Activated CD4-positive, alpha-beta T cell treated with anti-CD3 and anti-CD28 coated beads for 48 hours (primary cell): ENCODE results near the gene CCDC73.
"Not testable (repeated sequence)": the region's sequence is repeated elsewhere in the genome, so short reads cannot be mapped to it uniquely, and the experiment has no call there.

Source experiments
- DNase-seq: peaks from one replicate; pipeline ENCODE4 v3.0.0-alpha.2; 2020

CCDC73 gene

DNA sequence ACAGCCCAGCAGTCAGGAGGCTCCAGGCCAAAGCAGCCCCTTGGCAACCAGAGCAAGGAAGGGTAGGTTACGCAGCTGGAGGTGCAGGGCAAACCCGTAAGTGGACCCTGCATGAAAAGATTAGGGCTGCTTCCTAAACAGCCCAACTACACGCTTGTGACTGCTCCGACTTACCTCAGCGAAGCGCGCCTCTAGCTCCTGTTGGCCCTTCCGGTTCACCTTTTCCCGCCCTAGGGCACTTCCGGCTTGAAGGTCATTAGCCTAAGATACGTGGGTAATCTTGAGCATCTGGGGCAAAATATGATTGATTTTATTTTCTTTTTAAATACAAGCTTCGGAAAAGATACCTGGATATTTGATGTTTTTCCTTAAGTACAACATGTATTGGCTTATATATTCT lies at the start of gene CCDC73:
TSS of gene CCDC73 (minus strand) at position 224 of the 400 bp plus-strand sequence. CDS start 34,419 bp downstream, outside the sequence.
- DNase-seq: no peak

DNA sequence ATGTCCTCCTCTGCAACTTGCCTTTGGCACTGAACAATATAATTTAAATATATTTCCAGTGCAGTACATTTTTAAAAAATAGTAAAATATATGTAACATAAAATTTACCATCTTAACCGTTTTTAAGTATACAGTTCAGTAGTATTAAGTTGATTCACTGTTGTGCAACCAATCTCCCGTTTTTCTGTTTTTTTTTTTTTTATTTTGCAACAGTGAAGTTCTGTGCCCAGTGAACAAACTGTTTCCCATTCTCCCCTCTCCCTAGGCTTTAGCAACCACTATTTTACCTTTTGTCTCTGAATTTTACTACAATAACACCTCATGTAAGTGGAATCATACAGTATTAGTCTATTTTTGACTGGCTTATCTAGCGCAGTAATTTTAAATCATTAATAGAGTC lies 49.1 kb upstream of the CCDC73 start:
- no peak for DNase-seq

DNA sequence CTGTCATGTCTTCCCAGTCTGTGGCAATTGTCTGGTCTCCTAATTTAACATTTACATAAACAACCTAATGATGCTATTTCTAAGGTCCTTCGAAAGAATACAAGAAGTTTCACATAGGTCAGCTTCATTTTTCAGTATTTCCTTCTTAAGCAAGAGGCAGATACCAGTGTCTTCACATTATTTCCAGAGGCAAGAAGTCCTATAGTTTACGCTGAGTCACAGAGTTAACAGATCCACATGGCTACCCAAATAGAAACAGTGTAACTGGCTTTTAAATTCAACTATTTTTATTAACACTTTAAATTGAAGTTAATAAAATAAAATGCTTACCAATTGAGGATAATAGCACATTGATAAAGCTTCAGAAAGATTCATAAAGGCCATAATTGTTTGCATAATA lies 46.1 kb upstream of the CCDC73 start:
- no peak for DNase-seq

DNA sequence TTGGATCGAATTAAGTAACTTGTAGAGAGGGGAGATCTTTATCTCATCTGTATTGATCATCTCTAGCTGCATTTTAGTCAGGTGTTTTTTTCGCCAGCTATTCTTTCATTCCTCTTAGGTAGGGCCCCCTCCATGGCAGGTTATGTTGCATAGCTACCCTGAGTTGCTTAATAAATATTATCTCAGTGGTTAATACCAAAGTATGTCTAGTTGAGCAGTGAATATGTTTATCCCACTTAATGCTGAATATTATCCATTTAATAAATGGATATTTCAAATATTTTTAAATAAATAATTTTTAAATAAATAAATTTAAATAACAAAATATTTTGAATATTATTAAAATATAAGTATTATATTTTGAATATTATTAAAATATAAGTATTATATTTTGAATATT lies 44.8 kb upstream of the CCDC73 start:
- no peak for DNase-seq

DNA sequence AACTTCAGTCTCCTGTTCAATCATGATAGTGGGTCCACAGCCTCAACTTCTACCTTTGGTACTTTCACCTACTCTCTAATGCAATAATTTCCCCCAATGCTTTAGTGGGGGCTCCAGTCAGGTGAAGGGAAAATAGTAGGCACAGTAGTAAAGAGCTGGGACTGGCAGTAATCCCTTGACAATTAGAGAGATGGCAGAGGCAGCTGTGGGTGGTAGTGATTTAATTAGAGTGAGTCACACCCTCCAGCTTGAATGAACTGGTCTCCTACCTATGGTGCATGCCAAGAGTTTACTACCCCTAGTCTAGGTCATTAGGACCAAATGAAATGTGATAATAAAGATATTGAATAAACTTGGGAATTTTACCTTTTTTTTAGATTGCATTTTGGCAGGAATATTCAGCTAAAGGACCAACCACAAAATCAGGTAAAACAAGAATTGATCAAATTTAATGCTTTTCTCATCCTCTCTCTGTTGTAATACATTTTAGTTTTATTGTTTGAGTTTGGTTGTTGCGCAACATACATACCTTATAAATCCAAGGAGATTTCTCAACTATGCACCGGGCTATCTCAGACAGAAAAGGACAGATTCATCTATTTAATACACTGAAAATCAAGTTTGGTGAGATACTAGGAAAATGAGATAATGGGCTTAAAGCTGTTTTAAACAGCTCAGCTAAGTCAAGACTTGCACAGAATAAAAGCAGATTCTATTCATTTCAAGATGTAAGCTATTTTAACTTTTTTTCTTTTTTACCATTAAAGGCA lies 44.2 kb upstream of the CCDC73 start:
- no peak for DNase-seq

DNA sequence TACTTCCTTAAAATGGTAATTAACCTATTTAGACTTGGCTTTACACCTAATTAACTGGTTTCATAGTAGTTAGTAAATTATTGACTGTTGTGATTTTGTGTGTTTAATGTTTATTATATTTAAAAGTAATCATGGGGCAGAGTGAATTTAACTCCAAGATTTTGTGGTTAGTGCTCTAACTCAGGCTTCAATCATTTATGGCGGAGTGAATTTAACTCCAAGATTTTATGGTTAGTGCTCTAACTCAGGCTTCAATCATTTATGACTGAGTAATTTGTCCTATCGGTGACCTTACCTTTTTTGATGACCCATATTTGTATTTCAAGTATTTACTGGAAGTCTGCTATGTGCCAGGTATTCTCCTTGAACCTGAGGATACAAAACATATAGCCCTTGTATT lies 42.5 kb upstream of the CCDC73 start:
- DNase-seq: no peak

DNA sequence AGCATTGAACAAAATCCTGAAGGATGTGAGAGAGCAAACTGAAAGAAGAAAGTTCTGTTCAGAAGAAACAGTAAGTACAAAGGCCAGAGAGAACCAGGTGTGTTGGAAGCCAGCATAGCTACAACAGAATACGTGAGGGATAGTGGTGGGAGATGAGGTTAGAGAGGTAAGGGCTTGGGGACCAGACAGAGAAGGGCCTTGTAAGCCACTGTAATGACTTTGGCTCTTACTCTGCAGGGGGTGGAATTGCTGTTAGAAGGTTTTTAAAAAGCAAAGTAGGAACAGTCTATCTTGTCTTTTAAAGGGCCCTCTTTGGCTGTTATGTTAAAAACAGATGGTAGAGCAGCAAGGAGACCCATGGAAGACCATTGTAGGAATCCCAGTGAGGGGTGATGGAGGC lies 39.5 kb upstream of the CCDC73 start:
- no peak for DNase-seq

DNA sequence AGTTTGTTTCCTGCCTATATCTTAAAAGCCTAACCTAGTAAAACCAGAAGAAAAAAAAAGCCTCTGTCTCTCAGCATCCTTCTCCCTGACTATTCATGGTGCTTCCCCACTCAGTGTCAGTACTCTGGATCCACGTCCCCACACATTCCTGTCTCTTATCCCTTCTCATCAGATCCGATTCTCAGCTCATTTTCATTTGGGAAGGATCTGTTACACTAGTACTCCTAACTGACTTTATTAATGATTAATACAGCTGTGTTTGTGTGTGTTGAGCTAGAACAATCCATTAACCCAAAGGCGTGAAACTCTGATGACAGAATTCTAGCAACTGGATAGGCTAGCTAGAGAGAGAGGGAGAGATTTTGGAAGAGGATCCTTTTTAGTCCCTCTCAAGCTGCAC lies 36.8 kb upstream of the CCDC73 start:
- no peak for DNase-seq

DNA sequence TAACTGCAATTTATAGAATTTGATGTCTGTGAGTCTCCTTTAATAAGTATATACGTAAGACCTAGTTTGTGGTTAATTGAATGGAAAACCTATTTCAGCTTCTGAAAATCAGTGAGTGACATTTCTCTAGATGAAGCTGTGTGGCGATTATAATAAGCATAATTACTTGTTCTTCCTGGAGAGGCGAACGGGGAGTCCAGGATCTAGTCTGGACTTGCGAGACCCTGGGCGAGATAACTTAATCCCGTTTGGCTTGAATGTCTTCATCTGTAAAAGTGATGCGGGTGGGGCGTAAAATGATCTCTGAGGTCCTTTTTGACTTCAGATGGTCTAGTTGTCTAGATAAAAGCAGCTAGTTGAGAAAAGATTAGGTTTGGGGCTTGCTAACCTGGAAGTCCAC lies 36.3 kb upstream of the CCDC73 start:
- DNase-seq: no peak

DNA sequence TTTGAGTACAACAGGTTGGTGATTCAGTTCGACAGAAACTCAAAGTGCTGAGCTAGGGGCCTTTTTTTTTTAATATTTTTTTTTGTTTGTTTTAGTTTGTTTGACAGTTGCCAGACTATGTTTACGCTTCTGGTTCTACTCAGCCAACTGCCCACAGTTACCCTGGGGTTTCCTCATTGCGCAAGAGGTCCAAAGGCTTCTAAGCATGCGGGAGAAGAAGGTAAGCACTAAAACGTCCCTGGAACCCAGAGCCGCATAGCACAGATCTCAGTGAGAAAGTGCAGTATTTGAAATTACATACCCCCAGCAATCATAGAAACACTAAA lies 35.9 kb upstream of the CCDC73 start:
- no peak for DNase-seq

DNA sequence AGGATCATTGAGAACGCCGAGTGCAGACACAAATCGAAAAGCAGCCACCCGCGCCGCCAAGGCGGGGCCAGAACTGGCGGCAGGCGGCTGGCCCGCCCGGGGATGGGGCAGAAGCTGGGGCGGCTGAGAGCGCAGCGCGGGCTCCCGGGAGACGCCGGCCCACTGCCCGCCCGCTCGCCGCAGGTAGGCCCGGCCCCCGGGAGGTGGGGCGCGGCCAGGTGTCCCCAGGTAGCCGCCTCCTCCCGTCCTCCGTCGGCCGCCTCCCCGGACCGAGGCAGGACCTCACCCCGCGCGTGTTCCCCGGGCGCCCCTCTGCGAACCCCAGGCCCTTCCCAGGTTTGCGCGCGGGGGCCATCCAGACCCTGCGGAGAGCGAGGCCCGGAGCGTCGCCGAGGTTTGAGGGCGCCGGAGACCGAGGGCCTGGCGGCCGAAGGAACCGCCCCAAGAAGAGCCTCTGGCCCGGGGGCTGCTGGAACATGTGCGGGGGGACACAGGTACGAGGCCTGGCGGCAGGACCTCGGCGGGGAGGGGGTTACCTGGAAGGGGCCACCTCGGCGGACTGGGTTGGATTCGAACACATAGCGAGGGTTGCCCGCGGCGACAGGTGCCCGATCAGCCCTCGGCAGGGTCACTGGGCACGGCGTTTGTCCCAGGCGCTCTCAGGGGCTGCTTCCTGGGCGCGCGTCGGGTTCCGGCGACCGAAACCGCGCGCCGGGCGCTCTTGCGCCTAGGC lies 35.4 kb upstream of the CCDC73 start, which contains the start of gene PRRG4:
TSS of gene PRRG4 (plus strand) at position 248 of the 733 bp plus-strand sequence. CDS start 603 bp downstream, outside the sequence.
- DNase-seq: peak; percentile 63

DNA sequence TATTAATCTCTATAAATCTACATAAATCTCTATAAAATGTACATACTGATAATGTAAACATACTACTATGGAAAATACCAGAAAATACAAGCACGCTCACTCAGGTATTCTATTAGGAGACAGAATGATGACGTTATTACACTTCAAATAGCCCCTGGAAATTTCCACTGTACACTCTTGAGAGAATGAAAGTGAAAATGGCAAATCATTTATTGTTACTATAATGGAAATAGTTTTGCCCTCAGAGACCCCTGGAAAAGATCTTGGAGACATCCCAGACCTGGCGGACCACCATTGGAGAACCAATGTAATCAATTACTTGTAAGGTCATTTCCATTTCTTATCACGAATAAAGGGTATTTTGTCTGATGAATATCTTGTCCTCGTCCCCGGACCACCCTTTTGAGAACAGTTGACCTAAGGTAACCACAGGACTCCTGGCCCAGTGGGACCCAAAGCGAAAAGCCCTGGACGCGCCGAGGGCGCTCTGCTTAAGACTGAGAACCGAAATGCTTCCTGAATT lies 34.8 kb upstream of the CCDC73 start:
- no peak for DNase-seq

DNA sequence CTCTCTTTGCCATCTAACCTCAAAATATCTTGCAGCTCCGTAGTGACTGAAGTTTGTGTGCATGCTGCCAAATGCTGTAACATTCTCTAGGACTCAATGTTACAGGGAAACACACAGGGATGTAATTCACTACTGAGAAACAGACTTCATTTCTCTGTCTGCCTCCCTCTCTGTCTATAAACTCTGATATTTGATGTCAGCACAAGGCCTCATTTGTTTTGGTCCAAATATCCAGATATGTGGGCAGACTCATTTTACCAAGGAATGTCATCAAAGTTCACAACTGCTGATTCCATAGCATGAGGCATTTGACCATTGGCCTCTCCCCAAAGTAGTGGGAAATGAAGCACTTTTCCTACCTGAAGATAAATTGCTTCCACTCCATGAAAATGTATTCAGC lies 32.8 kb upstream of the CCDC73 start:
- DNase-seq: no peak

DNA sequence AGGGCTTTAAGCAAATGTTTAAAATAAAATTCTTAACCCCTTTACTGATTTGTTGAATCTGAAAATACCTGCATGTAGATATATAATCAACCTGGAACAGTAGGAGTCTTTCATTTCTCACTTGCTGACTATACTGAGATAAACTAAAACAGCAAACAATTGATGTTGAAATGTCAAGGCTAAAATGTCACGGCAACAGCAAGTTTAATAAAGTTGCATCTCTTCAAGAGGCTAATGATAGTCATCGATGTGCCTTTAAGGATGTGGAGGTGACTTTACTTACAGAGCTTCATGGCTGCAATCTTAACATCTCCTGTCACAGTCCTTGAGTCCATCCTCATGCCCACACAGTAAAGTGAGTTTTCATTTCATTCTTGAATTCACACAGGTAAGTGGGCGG lies 31.7 kb upstream of the CCDC73 start:
- no peak for DNase-seq

DNA sequence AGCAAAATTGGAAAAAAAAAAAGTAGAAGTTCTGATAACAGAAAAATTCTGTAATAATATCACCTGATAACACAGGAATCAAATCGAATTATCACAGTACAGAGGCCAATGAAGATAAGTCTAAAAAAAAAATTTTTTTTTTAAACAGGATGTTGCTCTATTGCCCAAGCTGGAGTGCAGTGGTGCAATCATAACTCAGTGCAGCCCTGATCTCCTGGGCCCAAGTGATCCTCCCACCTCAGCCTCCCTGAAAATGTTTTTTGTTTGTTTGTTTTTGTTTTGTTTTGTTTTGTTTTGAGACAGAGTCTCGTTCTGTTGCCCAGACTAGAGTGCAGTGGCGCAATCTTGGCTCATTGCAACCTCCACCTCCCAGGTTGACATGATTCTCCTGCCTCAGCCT lies 29.2 kb upstream of the CCDC73 start:
- not testable (repeated sequence) for DNase-seq

DNA sequence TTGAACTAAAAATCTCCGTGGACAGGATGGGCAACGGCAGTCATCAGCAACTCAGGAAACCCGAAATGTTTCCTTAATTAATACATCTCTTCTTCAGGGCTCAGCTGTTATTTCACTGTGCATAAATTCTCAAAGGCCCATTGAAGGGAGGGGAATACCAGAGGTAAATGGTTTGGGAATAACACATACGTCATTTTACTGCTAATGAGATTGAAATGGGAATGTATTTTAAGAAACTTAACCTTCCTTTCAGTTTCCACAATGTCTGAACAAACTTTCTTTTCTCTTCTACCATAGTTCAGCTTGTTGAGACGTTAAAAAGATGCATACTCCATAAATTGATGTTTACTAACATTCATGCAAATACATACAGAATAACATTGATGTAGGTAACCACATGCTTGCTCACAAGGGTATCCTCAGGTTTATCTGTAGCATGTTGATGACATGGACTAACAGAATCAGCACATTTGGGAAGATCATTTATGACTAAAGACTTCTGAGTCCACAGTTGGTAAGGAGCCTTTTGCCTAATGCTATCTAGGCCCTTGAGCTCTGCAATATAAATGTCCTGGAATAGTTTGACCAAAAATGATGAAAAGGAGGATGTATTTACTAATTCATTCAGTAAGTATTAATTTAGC lies 27.6 kb upstream of the CCDC73 start:
- no peak for DNase-seq

DNA sequence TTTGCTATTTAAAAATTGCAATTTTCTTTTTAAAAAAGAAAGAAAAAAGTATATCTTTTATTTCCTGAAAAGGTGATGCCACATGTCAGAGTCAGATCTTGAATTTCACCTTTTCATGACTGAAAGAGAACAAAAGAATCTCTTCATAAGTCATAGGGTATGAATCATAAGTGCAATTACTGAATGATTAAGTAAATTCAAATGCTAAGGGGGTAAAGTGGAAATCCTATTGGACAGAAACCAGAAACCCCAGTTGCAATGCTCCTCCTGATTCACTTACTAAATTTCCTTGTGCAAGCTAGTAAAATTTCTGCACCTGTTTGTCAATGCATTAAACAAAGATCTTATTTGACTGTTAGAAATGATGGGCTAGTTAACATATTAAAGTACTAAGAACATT lies 27.1 kb upstream of the CCDC73 start:
- DNase-seq: no peak

DNA sequence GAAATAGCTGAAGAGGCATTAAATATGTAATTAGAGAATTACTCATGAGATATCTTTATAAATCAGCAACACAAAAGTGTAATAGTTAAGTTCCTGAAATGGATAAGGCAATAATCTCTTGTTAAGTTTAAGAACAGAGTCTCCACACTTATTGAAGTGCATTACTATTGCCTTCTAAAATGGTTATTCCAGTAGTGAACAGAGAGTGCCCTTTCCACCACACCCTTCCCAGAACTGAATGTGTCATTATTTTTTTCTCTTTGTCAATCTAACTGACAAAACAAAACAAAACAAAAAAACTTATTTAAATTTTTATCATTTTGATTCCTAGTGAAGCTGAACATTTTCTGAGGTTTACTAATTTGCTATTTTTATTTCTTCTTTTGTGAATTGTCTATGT lies 26.0 kb upstream of the CCDC73 start:
- DNase-seq: no peak

DNA sequence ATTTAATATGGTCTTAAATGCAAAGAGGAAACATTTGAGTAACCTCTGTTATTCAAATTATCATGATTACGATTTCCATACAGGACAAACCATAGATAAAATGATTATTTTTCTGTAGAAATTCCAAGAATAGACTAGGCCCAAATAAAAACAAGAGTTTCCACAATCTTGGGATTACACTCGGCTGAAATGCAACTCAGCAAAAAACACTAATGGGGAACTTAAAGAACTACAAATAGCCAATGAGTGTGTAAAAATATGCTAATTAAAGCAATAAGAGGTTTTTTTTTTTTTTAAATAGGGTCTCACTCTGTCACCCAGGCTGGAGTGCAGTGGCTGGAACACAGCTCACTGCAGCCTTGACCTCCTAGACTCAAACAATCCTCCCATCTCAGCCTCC lies 24.7 kb upstream of the CCDC73 start:
- DNase-seq: no peak

DNA sequence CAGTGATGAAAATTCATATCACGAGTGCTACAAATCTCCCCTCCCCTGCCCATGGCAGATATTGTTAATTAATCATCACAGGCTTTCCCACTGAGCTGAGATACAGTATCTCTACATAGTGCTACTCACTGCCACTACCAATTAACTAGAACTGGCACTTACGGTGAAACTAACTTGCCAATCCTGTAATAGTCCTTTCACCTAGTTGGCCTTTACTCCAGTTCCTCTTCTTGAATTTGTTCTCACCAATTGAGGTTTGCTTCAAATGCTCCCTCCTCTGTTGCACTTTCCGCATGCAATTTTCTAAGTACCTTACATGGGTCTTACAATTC lies 23.4 kb upstream of the CCDC73 start:
- DNase-seq: peak; percentile 11

DNA sequence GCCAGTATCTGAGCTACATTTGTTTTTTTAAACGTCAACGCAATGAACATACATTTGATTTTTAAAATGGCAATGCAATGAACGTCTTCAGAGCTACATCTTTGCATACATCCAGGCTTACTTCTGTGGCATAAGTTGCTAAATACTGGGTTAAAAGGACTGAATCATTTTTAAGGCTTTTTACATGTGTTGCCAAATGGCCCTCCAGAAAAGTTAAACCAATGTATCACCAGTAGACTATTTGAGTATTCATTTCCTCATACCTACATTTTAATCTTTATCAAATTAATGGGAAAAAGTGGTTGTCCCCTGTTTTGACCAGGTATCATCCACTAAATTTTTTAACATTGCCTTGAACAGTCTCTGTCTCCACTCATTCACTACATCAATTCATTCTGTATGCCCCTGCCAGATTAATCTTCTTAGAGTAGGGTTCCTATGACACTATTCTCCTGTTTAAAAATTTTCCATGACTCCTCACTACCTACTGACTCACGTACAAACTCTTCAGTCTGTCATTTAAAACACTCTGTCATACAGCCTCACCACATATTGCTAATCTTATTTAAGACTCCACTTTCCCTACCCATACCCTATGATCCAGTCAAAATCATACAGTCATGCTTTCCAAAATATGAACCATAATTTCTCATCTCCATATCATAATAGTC lies 22.9 kb upstream of the CCDC73 start:
- DNase-seq: no peak

DNA sequence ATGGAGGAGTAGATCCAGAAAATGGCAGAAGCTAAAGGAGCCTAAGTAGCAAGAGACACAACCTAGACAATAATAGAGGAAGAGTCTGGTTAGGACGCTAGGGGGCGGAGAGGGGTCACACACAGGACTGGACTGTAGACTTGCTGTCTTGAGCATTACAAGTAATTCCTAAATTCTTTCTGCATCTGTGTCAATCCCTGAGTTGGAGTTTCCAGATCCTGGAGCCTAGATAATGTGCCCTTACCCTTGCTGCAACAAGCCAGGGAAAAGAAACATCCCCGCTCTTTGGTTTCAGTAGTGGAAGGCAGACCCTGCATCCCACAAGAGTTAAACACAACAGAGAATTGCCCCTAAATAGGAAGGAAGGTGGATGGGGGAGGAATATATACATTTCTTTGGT lies 14.9 kb upstream of the CCDC73 start:
- DNase-seq: peak; percentile 74

DNA sequence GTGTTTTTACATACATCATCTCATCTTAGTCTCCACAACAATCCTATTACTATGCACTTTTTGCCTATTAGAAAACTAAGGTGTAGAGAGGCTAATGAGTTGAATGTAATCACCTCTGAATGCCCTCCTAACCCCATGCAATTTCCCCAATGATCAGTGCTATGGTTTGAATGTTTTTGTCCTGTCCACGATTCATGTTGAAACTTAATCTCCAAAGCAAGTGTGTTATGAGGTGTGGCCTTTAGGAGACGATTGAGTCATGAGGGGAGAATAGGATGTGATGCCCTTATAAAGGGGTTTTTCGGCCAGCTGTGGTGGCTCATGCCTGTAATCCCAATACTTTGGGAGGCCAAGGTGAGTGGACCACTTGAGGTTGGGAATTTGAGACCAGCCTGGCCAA lies 2.0 kb upstream of the CCDC73 start:
- DNase-seq: no peak
